Measurements from ENCODE around the gene PDE11A.

The PDE11A gene

GRCh38 chr2:177595126-177595845, 477.3 kb downstream of the PDE11A start:
- no peak for TF ChIP-seq CTCF (IDR thresholded peaks at IDR 0.05; ENCODE audit: low read depth, low read length)
- Histone ChIP-seq H3K9me3 (ENCODE audit: severe bottlenecking) (no peaks in the 10 kb centered on the region), H3K27me3 (ENCODE audit: insufficient read depth, low read depth, severe bottlenecking) (no peaks in the 10 kb centered on the region), H3K27ac (no peak overlapping the region), H3K36me3 (no peaks in the 10 kb centered on the region), H3K4me3 (ENCODE audit: low read depth, low read length) (no peak overlapping the region)
- DNase-seq, result no peak

- H3K27me3 ChIP-seq (ENCODE audit: insufficient read depth, low read depth, severe bottlenecking), result no peaks in the 10 kb centered on the region
- H3K36me3 ChIP-seq, result no peaks in the 10 kb centered on the region
- no peak overlapping the region for H3K4me3 ChIP-seq (ENCODE audit: low read depth, low read length)
- no peak for TF ChIP-seq CTCF (IDR thresholded peaks at IDR 0.05; ENCODE audit: low read depth, low read length)
- no peak overlapping the region for H3K27ac ChIP-seq
- DNase-seq, result no peak
- no peaks in the 10 kb centered on the region for H3K9me3 ChIP-seq (ENCODE audit: severe bottlenecking)
Observed at GRCh38 chr2:177593402-177593801, 479.2 kb downstream of the PDE11A start.

GRCh38 chr2:177592945-177593344, 479.6 kb downstream of the PDE11A start:
- H3K27me3 ChIP-seq (ENCODE audit: insufficient read depth, low read depth, severe bottlenecking), result no peaks in the 10 kb centered on the region
- no peak for TF ChIP-seq CTCF (IDR thresholded peaks at IDR 0.05; ENCODE audit: low read depth, low read length)
- no peak overlapping the region for H3K4me3 ChIP-seq (ENCODE audit: low read depth, low read length)
- DNase-seq, result no peak
- no peak overlapping the region for H3K27ac ChIP-seq
- no peaks in the 10 kb centered on the region for H3K9me3 ChIP-seq (ENCODE audit: severe bottlenecking)
- H3K36me3 ChIP-seq, result no peaks in the 10 kb centered on the region

- DNase-seq, result no peak
- Histone ChIP-seq H3K36me3 (no peaks in the 10 kb centered on the region), H3K27me3 (ENCODE audit: insufficient read depth, low read depth, severe bottlenecking) (no peaks in the 10 kb centered on the region), H3K27ac (no peak overlapping the region), H3K9me3 (ENCODE audit: severe bottlenecking) (no peaks in the 10 kb centered on the region), H3K4me3 (ENCODE audit: low read depth, low read length) (no peak overlapping the region)
- no peak for TF ChIP-seq CTCF (IDR thresholded peaks at IDR 0.05; ENCODE audit: low read depth, low read length)
Observed at GRCh38 chr2:177592397-177592796, 480.2 kb downstream of the PDE11A start.

GRCh38 chr2:177589186-177589585, 483.4 kb downstream of the PDE11A start:
- TF ChIP-seq CTCF (IDR thresholded peaks at IDR 0.05; ENCODE audit: low read depth, low read length), result no peak
- Histone ChIP-seq H3K9me3 (ENCODE audit: severe bottlenecking) (no peaks in the 10 kb centered on the region), H3K36me3 (no peaks in the 10 kb centered on the region), H3K4me3 (ENCODE audit: low read depth, low read length) (no peak overlapping the region), H3K27ac (no peak overlapping the region), H3K27me3 (ENCODE audit: insufficient read depth, low read depth, severe bottlenecking) (no peaks in the 10 kb centered on the region)
- no peak for DNase-seq

GRCh38 chr2:177588671-177589070, 483.9 kb downstream of the PDE11A start:
- Histone ChIP-seq H3K9me3 (ENCODE audit: severe bottlenecking) (no peaks in the 10 kb centered on the region), H3K27ac (no peak overlapping the region), H3K36me3 (no peaks in the 10 kb centered on the region), H3K4me3 (ENCODE audit: low read depth, low read length) (no peak overlapping the region), H3K27me3 (ENCODE audit: insufficient read depth, low read depth, severe bottlenecking) (no peaks in the 10 kb centered on the region)
- no peak for TF ChIP-seq CTCF (IDR thresholded peaks at IDR 0.05; ENCODE audit: low read depth, low read length)
- DNase-seq, result no peak

Measured in WERI-Rb-1 (cell line).